GM18909 (cell line): ENCODE measurements around the gene SNX22.

Experiments used
- ATAC-seq: cut with Tn5 transposase; IDR thresholded peaks from one replicate; pipeline ENCODE4 v1.9.1; 2021; ENCODE audit warnings: mild to moderate bottlenecking; ENCODE audit not compliant: unreplicated experiment, poor library complexity

The SNX22 gene

GRCh38 chr15:64133623-64134344 lies 17.7 kb upstream of the SNX22 start:
- no peak for ATAC-seq

- no peak for ATAC-seq
Measured at GRCh38 chr15:64134345-64134829, 17.1 kb upstream of the SNX22 start.

- ATAC-seq = no peak
Measured at GRCh38 chr15:64136347-64136746, 15.2 kb upstream of the SNX22 start.

- ATAC-seq = no peak
Measured at GRCh38 chr15:64137226-64137833, 14.2 kb upstream of the SNX22 start.

GRCh38 chr15:64138331-64138941 lies 13.1 kb upstream of the SNX22 start:
- ATAC-seq = no peak

- no peak for ATAC-seq
Measured at GRCh38 chr15:64141798-64142512, 9.6 kb upstream of the SNX22 start.

- no peak for ATAC-seq
Measured at GRCh38 chr15:64143276-64143675, 8.3 kb upstream of the SNX22 start.

- no peak for ATAC-seq
Measured at GRCh38 chr15:64144192-64144564, 7.4 kb upstream of the SNX22 start.

GRCh38 chr15:64144565-64145281 lies 6.8 kb upstream of the SNX22 start:
- peak; percentile 70 for ATAC-seq

- no peak for ATAC-seq
Measured at GRCh38 chr15:64146041-64146440, 5.5 kb upstream of the SNX22 start.

GRCh38 chr15:64146520-64146884 lies 5.0 kb upstream of the SNX22 start:
- ATAC-seq = no peak

- ATAC-seq = no peak
Measured at GRCh38 chr15:64146885-64147681, 4.4 kb upstream of the SNX22 start.

GRCh38 chr15:64148168-64148567 lies 3.4 kb upstream of the SNX22 start:
- no peak for ATAC-seq

- no peak for ATAC-seq
Measured at GRCh38 chr15:64148581-64148980, 3.0 kb upstream of the SNX22 start.

- no peak for ATAC-seq
Measured at GRCh38 chr15:64149424-64149823, 2.1 kb upstream of the SNX22 start.

- no peak for ATAC-seq
Measured at GRCh38 chr15:64149893-64150578, 1.5 kb upstream of the SNX22 start.

- peak; percentile 21 for ATAC-seq
Measured at GRCh38 chr15:64152507-64153387, 1.2 kb downstream of the SNX22 start.
